HEK293 (cell line): Measurements from ENCODE around the gene IRX6.

Experiments
- GFI1B ChIP-seq: fragments of 450-650 bp; formaldehyde crosslinking; IDR thresholded peaks from 2 replicates; pipeline ENCODE4 v1.5.1; 2016; ENCODE audit warnings: missing biosample characterization, missing genetic modification characterization
- PRDM10 ChIP-seq: fragments of 450-650 bp; formaldehyde crosslinking; IDR thresholded peaks from 2 replicates; pipeline ENCODE4 v1.5.1; 2016; ENCODE audit warnings: missing biosample characterization, missing genetic modification characterization
- SCRT1 ChIP-seq: fragments of 450-650 bp; formaldehyde crosslinking; IDR thresholded peaks from 2 replicates; pipeline ENCODE4 v1.5.1; 2016; ENCODE audit warnings: missing biosample characterization, missing genetic modification characterization, borderline replicate concordance
- YY1 ChIP-seq: fragments of 450-650 bp; formaldehyde crosslinking; IDR thresholded peaks from 2 replicates; pipeline ENCODE4 v1.5.1; 2018; ENCODE audit warnings: missing biosample characterization, missing genetic modification characterization
- YY2 ChIP-seq: fragments of 450-650 bp; formaldehyde crosslinking; IDR thresholded peaks from 2 replicates; pipeline ENCODE4 v1.5.1; 2016; ENCODE audit warnings: missing biosample characterization, missing genetic modification characterization
- ZBTB17 ChIP-seq: fragments of 450-650 bp; formaldehyde crosslinking; IDR thresholded peaks from 2 replicates; pipeline ENCODE4 v1.5.1; 2016; ENCODE audit warnings: missing biosample characterization, missing genetic modification characterization
- ZIC2 ChIP-seq: fragments of 450-650 bp; formaldehyde crosslinking; IDR thresholded peaks from 2 replicates; pipeline ENCODE4 v1.5.1; 2016; ENCODE audit warnings: missing biosample characterization, missing genetic modification characterization
- ZNF121 ChIP-seq: fragments of 450-650 bp; formaldehyde crosslinking; IDR thresholded peaks from 2 replicates; pipeline ENCODE4 v1.5.1; 2016; ENCODE audit warnings: missing biosample characterization, missing genetic modification characterization
- ZNF169 ChIP-seq: fragments of 450-650 bp; formaldehyde crosslinking; IDR thresholded peaks from 2 replicates; pipeline ENCODE4 v1.5.1; 2016; ENCODE audit warnings: missing biosample characterization, missing genetic modification characterization
- ZNF214 ChIP-seq: fragments of 450-650 bp; formaldehyde crosslinking; IDR thresholded peaks from 2 replicates; pipeline ENCODE4 v1.5.1; 2017; ENCODE audit warnings: missing biosample characterization, mild to moderate bottlenecking, missing genetic modification characterization, borderline replicate concordance
- ZNF239 ChIP-seq: fragments of 450-650 bp; formaldehyde crosslinking; IDR thresholded peaks from 2 replicates; pipeline ENCODE4 v1.5.1; 2016; ENCODE audit warnings: missing biosample characterization, missing genetic modification characterization
- ZNF324 ChIP-seq: fragments of 450-650 bp; formaldehyde crosslinking; IDR thresholded peaks from 2 replicates; pipeline ENCODE4 v1.5.1; 2016; ENCODE audit warnings: missing biosample characterization, missing genetic modification characterization
- ZNF350 ChIP-seq: fragments of 450-650 bp; formaldehyde crosslinking; IDR thresholded peaks from 2 replicates; pipeline ENCODE4 v1.5.0; 2017; ENCODE audit warnings: missing biosample characterization, mild to moderate bottlenecking, missing genetic modification characterization
- ZNF48 ChIP-seq: fragments of 450-650 bp; formaldehyde crosslinking; IDR thresholded peaks from 2 replicates; pipeline ENCODE4 v1.5.1; 2016; ENCODE audit warnings: missing biosample characterization, missing genetic modification characterization
- ZNF510 ChIP-seq: fragments of 450-650 bp; formaldehyde crosslinking; IDR thresholded peaks from 2 replicates; pipeline ENCODE4 v1.5.1; 2018; ENCODE audit warnings: mild to moderate bottlenecking, missing genetic modification characterization, missing biosample characterization; ENCODE audit not compliant: insufficient replicate concordance
- ZNF571 ChIP-seq: fragments of 450-650 bp; formaldehyde crosslinking; IDR thresholded peaks from 2 replicates; pipeline ENCODE4 v1.5.0; 2017; ENCODE audit warnings: missing biosample characterization, missing genetic modification characterization
- ZNF585B ChIP-seq: fragments of 450-650 bp; formaldehyde crosslinking; IDR thresholded peaks from 2 replicates; pipeline ENCODE4 v1.5.1; 2016; ENCODE audit warnings: missing biosample characterization, missing genetic modification characterization
- ZNF596 ChIP-seq: fragments of 450-650 bp; IDR thresholded peaks from 2 replicates; pipeline ENCODE4 v1.5.0; 2018; ENCODE audit warnings: missing biosample characterization, mild to moderate bottlenecking, missing genetic modification characterization, moderate library complexity
- ZNF629 ChIP-seq: fragments of 450-650 bp; formaldehyde crosslinking; IDR thresholded peaks from 2 replicates; pipeline ENCODE4 v1.5.1; 2017; ENCODE audit warnings: missing biosample characterization, missing genetic modification characterization
- ZNF768 ChIP-seq: fragments of 450-650 bp; formaldehyde crosslinking; IDR thresholded peaks from 2 replicates; pipeline ENCODE4 v1.5.1; 2018; ENCODE audit warnings: missing biosample characterization, mild to moderate bottlenecking, missing genetic modification characterization
- ZNF843 ChIP-seq: fragments of 450-650 bp; formaldehyde crosslinking; IDR thresholded peaks from 2 replicates; pipeline ENCODE4 v1.5.1; 2016; ENCODE audit warnings: missing biosample characterization, missing genetic modification characterization
- TF ChIP-seq, protein P1 (sequence below): fragments of 450-650 bp; IDR thresholded peaks from 2 replicates; pipeline ENCODE4 v1.5.1; 2018; ENCODE audit warnings: missing biosample characterization, mild to moderate bottlenecking, missing genetic modification characterization
- TF ChIP-seq, protein P2 (sequence below): fragments of 450-650 bp; formaldehyde crosslinking; IDR thresholded peaks from 2 replicates; pipeline ENCODE4 v1.5.1; 2017; ENCODE audit warnings: missing biosample characterization, missing genetic modification characterization
- TF ChIP-seq, protein P3 (sequence below): fragments of 450-650 bp; formaldehyde crosslinking; IDR thresholded peaks from 2 replicates; pipeline ENCODE4 v1.5.1; 2016; ENCODE audit warnings: missing biosample characterization, missing genetic modification characterization, borderline replicate concordance

IRX6 gene

DNA sequence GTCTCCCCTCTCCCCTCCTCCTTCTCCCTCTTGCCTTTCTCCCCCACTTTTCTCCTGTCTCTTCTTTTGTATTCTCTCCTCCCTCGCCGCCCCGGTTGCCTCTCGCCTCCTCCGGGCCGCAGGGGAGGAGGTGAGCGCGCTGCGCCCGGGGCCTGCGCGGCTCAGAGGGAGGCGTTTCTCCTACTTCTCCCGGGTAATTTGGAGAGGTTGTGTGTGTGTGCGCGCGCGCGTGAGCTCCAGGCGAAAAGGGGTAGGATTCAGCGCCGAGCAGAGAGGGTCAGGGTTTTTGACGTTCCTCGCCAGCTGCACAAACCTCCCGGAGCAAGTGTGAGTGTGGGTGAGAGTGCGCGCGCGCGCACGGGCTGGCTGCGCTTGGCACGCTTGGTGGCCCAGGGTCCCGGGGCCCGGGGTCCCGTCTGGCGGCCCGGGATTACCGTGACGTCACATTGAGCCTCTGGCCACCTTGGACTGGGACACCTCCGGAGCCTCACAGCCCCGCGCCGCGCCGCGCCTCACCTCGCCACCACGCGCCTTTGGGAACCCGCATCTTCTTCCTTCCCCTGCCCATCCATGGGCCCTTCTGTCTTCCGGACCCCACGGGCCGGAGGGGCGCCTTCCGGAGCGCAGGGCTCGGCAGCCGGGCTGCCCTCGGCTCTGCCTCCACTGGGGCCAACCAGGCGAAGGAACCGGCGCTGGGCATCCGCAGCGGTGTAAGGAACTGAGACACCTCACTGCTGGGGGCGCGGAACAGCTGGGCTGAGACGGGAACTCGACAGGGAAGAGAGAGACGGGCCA, 479 bp downstream of the IRX6 start (continued):
- TF ChIP-seq, protein P1, sequence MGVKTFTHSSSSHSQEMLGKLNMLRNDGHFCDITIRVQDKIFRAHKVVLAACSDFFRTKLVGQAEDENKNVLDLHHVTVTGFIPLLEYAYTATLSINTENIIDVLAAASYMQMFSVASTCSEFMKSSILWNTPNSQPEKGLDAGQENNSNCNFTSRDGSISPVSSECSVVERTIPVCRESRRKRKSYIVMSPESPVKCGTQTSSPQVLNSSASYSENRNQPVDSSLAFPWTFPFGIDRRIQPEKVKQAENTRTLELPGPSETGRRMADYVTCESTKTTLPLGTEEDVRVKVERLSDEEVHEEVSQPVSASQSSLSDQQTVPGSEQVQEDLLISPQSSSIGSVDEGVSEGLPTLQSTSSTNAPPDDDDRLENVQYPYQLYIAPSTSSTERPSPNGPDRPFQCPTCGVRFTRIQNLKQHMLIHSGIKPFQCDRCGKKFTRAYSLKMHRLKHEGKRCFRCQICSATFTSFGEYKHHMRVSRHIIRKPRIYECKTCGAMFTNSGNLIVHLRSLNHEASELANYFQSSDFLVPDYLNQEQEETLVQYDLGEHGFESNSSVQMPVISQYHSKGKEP (tag by site-specific recombination): no peak
- no peak for TF ChIP-seq SCRT1 (tag by site-specific recombination)
- TF ChIP-seq PRDM10 (tag by site-specific recombination): peak; percentile 92
- no peak for TF ChIP-seq ZNF768 (tag by site-specific recombination)
- TF ChIP-seq ZNF239 (tag by site-specific recombination): no peak
- TF ChIP-seq ZNF350: no peak
- TF ChIP-seq ZIC2 (tag by site-specific recombination): 0 out of 2 replicates have a peak, but pooled peaks have one; percentile 31
- TF ChIP-seq YY2 (tag by site-specific recombination): no peak
- TF ChIP-seq ZNF585B: no peak
- no peak for TF ChIP-seq ZNF571 (tag by site-specific recombination)
- TF ChIP-seq, protein P2, sequence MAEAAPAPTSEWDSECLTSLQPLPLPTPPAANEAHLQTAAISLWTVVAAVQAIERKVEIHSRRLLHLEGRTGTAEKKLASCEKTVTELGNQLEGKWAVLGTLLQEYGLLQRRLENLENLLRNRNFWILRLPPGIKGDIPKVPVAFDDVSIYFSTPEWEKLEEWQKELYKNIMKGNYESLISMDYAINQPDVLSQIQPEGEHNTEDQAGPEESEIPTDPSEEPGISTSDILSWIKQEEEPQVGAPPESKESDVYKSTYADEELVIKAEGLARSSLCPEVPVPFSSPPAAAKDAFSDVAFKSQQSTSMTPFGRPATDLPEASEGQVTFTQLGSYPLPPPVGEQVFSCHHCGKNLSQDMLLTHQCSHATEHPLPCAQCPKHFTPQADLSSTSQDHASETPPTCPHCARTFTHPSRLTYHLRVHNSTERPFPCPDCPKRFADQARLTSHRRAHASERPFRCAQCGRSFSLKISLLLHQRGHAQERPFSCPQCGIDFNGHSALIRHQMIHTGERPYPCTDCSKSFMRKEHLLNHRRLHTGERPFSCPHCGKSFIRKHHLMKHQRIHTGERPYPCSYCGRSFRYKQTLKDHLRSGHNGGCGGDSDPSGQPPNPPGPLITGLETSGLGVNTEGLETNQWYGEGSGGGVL (tag by site-specific recombination): peak; percentile 97
- TF ChIP-seq, protein P3, sequence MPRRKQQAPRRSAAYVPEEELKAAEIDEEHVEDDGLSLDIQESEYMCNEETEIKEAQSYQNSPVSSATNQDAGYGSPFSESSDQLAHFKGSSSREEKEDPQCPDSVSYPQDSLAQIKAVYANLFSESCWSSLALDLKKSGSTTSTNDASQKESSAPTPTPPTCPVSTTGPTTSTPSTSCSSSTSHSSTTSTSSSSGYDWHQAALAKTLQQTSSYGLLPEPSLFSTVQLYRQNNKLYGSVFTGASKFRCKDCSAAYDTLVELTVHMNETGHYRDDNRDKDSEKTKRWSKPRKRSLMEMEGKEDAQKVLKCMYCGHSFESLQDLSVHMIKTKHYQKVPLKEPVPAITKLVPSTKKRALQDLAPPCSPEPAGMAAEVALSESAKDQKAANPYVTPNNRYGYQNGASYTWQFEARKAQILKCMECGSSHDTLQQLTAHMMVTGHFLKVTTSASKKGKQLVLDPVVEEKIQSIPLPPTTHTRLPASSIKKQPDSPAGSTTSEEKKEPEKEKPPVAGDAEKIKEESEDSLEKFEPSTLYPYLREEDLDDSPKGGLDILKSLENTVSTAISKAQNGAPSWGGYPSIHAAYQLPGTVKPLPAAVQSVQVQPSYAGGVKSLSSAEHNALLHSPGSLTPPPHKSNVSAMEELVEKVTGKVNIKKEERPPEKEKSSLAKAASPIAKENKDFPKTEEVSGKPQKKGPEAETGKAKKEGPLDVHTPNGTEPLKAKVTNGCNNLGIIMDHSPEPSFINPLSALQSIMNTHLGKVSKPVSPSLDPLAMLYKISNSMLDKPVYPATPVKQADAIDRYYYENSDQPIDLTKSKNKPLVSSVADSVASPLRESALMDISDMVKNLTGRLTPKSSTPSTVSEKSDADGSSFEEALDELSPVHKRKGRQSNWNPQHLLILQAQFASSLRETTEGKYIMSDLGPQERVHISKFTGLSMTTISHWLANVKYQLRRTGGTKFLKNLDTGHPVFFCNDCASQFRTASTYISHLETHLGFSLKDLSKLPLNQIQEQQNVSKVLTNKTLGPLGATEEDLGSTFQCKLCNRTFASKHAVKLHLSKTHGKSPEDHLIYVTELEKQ (tag by site-specific recombination): no peak
- TF ChIP-seq ZNF48 (tag by site-specific recombination): no peak
- no peak for TF ChIP-seq ZNF510 (tag by site-specific recombination)
- no peak for TF ChIP-seq YY1 (tag by site-specific recombination)
- no peak for TF ChIP-seq ZBTB17 (tag by site-specific recombination)
- TF ChIP-seq ZNF843 (tag by site-specific recombination): no peak
- TF ChIP-seq ZNF121 (tag by site-specific recombination): no peak
- no peak for TF ChIP-seq GFI1B (tag by site-specific recombination)
- TF ChIP-seq ZNF169 (tag by site-specific recombination): no peak
- TF ChIP-seq ZNF629 (tag by site-specific recombination): peak; percentile 45
- no peak for TF ChIP-seq ZNF214
- TF ChIP-seq ZNF596 (tag by site-specific recombination): no peak
- TF ChIP-seq ZNF324: no peak
